Endothelial cell (in vitro differentiated cells): Measurements from ENCODE around the gene POTEF. TPM values are rescaled to one million over a fixed set of nuclear protein-coding genes. Genes with fewer than 3 reads are reported as not detected.
"Not testable (repeated sequence)": the region's sequence is repeated elsewhere in the genome, so short reads cannot be mapped to it uniquely, and the experiment has no call there.

Source experiments
- DNase-seq: peaks from one replicate; pipeline ENCODE4 v3.0.0; 2021; ENCODE audit warnings: low spot score
- H3K27ac Mint-ChIP-seq: one replicate; pipeline ENCODE4 v1.8.0; 2021; ENCODE audit warnings: mixed read lengths, inconsistent platforms; ENCODE audit not compliant: unreplicated experiment
- H3K27me3 Mint-ChIP-seq: one replicate; pipeline ENCODE4 v1.8.0; 2021; ENCODE audit warnings: mild to moderate bottlenecking, moderate library complexity, mixed read lengths, inconsistent platforms; ENCODE audit not compliant: unreplicated experiment
- H3K36me3 Mint-ChIP-seq: one replicate; pipeline ENCODE4 v1.8.0; 2021; ENCODE audit warnings: mild to moderate bottlenecking, low read depth, mixed read lengths, inconsistent platforms; ENCODE audit not compliant: unreplicated experiment
- H3K4me1 Mint-ChIP-seq: one replicate; pipeline ENCODE4 v1.8.0; 2021; ENCODE audit warnings: mild to moderate bottlenecking, mixed read lengths, inconsistent platforms; ENCODE audit not compliant: unreplicated experiment
- H3K4me3 Mint-ChIP-seq: one replicate; pipeline ENCODE4 v1.8.0; 2021; ENCODE audit warnings: mild to moderate bottlenecking, mixed read lengths, inconsistent platforms; ENCODE audit not compliant: unreplicated experiment
- H3K9me3 Mint-ChIP-seq: one replicate; pipeline ENCODE4 v1.8.0; 2021; ENCODE audit warnings: mixed read lengths, inconsistent platforms; ENCODE audit not compliant: unreplicated experiment
- CTCF ChIP-seq: fragments of 200-600 bp; sonication (generic); IDR thresholded peaks from one replicate; pipeline ENCODE4 v1.5.0; 2021; ENCODE audit warnings: antibody characterized with exemption; ENCODE audit not compliant: unreplicated experiment
- long read RNA-seq: library from polyadenylated mRNA; unstranded; transcript quantifications from one replicate; pipeline ENCODE4 v2.0.0, GENCODE V29; 2020; ENCODE audit not compliant: unreplicated experiment
- total RNA-seq: library from RNA; stranded (reverse); fragmentation: NEBNext Ultra II Directional; extraction: Animal tissue kit (Norgen Biotek cat#: 25700); gene quantifications from one replicate; pipeline ENCODE4 v1.2.1, GENCODE V29; 2021; ENCODE audit not compliant: unreplicated experiment

Gene POTEF
- total RNA-seq, result 1.1 TPM
- long read RNA-seq, result 0 reads

- DNase-seq, H3K27ac Mint-ChIP-seq, H3K4me3 Mint-ChIP-seq, H3K9me3 Mint-ChIP-seq, H3K36me3 Mint-ChIP-seq, H3K27me3 Mint-ChIP-seq, H3K4me1 Mint-ChIP-seq: not testable (repeated sequence)
Measured at GRCh38 chr2:130129120-130129829, at the start of gene POTEF. TSS of gene POTEF (minus strand) at chr2:130129222. CDS start at chr2:130120515, 8,707 bp downstream.

GRCh38 chr2:130174866-130175265 is 45.8 kb upstream of the POTEF start:
- H3K36me3 Mint-ChIP-seq, result peaks cover 12% of the 10 kb centered on the region
- H3K27ac Mint-ChIP-seq, DNase-seq, H3K9me3 Mint-ChIP-seq, H3K27me3 Mint-ChIP-seq, H3K4me3 Mint-ChIP-seq, H3K4me1 Mint-ChIP-seq: not testable (repeated sequence)

GRCh38 chr2:130169896-130170295 is 40.9 kb upstream of the POTEF start:
- H3K9me3 Mint-ChIP-seq, result no peaks in the 10 kb centered on the region
- no peak for DNase-seq
- no peak overlapping the region for H3K4me3 Mint-ChIP-seq
- no peak overlapping the region for H3K27ac Mint-ChIP-seq
- peaks cover 6% of the 10 kb centered on the region for H3K27me3 Mint-ChIP-seq
- TF ChIP-seq CTCF, result no peak
- no peaks in the 10 kb centered on the region for H3K4me1 Mint-ChIP-seq
- peaks cover 28% of the 10 kb centered on the region for H3K36me3 Mint-ChIP-seq

GRCh38 chr2:130169163-130169562 is 40.1 kb upstream of the POTEF start:
- peaks cover 33% of the 10 kb centered on the region for H3K36me3 Mint-ChIP-seq
- not testable (repeated sequence) for H3K9me3 Mint-ChIP-seq, DNase-seq, H3K4me1 Mint-ChIP-seq, H3K27me3 Mint-ChIP-seq, H3K27ac Mint-ChIP-seq
- H3K4me3 Mint-ChIP-seq, result peak overlapping the region; percentile 49

GRCh38 chr2:130166611-130167010 is 37.6 kb upstream of the POTEF start:
- H3K4me1 Mint-ChIP-seq, H3K27me3 Mint-ChIP-seq, H3K9me3 Mint-ChIP-seq, H3K4me3 Mint-ChIP-seq, DNase-seq, H3K27ac Mint-ChIP-seq: not testable (repeated sequence)
- peaks cover 30% of the 10 kb centered on the region for H3K36me3 Mint-ChIP-seq

GRCh38 chr2:130165293-130166016 is 36.4 kb upstream of the POTEF start:
- H3K36me3 Mint-ChIP-seq, result peaks cover 30% of the 10 kb centered on the region
- no peaks in the 10 kb centered on the region for H3K9me3 Mint-ChIP-seq
- peaks cover 2% of the 10 kb centered on the region for H3K27me3 Mint-ChIP-seq
- TF ChIP-seq CTCF, result no peak
- H3K4me3 Mint-ChIP-seq, result no peak overlapping the region
- no peak overlapping the region for H3K27ac Mint-ChIP-seq
- H3K4me1 Mint-ChIP-seq, result no peaks in the 10 kb centered on the region
- DNase-seq, result no peak

- peaks cover 24% of the 10 kb centered on the region for H3K36me3 Mint-ChIP-seq
- H3K27ac Mint-ChIP-seq, result no peak overlapping the region
- no peak for DNase-seq
- no peaks in the 10 kb centered on the region for H3K9me3 Mint-ChIP-seq
- H3K4me1 Mint-ChIP-seq, result no peaks in the 10 kb centered on the region
- no peak for TF ChIP-seq CTCF
- H3K4me3 Mint-ChIP-seq, result no peak overlapping the region
- peaks cover 2% of the 10 kb centered on the region for H3K27me3 Mint-ChIP-seq
Measured at GRCh38 chr2:130162968-130163367, 33.9 kb upstream of the POTEF start.

- DNase-seq, H3K9me3 Mint-ChIP-seq, H3K4me3 Mint-ChIP-seq, H3K27me3 Mint-ChIP-seq, H3K27ac Mint-ChIP-seq, H3K4me1 Mint-ChIP-seq: not testable (repeated sequence)
- peaks cover 19% of the 10 kb centered on the region for H3K36me3 Mint-ChIP-seq
Measured at GRCh38 chr2:130162486-130162885, 33.5 kb upstream of the POTEF start.
